B cell (primary cell): Measurements from ENCODE around the gene SFTPD.

ENCODE experiments used
- CTCF ChIP-seq: fragments of 200-600 bp; IDR thresholded peaks from one replicate; pipeline ENCODE4 v1.8.0; 2022; ENCODE audit warnings: antibody characterized with exemption, mild to moderate bottlenecking
- EZH2 ChIP-seq: IDR thresholded peaks from 2 replicates; pipeline ENCODE4 v1.6.1; 2012; ENCODE audit warnings: borderline replicate concordance, low read depth, mild to moderate bottlenecking, moderate library complexity, low read length; ENCODE audit not compliant: insufficient read depth, poor library complexity, severe bottlenecking

- no peak for TF ChIP-seq CTCF
- TF ChIP-seq EZH2: no peak
These were observed 30.5 kb upstream of the SFTPD start for GRCh38 chr10:79979310-79979975.
